Measurements from ENCODE around the gene PLIN3.
A peak's percentile ranks its signal among the peaks of the same experiment; 100 is the strongest.

PLIN3 gene

DNA sequence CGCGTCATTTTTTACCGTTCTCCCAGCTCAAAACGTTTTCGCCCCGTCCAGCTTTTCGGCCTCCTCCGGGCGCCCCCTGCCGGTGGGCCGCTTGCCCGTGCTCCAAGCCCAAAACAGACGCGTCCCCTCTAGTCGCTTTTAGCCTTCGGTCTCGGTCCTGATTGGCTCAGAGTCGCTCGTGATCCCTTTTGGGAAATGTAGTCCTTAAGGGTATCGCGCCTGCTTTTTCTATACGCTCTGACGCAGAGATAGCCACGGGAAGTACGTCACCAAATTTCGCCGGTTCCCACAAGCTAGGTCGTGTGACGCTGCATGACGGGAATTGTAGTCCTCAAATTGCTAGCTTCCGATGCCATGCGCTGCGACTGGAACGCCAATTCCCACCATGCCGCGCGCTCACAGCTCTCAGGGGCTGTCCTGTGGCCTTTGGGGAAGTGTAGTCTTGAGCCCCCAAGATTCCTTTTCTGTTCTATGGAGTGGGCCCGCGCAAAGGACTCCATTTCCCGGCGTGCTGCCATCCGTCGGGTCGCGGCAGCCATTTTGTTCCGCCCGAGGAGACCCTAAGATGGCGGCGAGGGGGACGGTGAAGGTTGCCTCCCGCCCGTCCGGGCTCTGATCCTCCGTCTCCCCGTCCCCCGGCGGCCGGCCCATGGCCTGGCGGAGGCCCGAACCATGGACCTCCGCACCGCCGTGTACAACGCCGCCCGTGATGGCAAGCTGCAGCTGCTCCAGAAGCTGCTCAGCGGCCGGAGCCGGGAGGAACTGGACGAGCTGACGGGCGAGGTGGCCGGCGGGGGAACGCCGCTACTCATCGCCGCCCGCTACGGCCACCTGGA, 76.1 kb downstream of the PLIN3 start, which contains the start of gene FEM1A (continued):
- TF ChIP-seq ZSCAN23 (tag by site-specific recombination; IDR thresholded peaks at IDR 0.05) (no peak), ZNF341 (tag by site-specific recombination; IDR thresholded peaks at IDR 0.05; ENCODE audit: low read depth) (no peak), ZXDB (tag by site-specific recombination; IDR thresholded peaks at IDR 0.05) (peak; percentile 100), HOXA7 (CRISPR knock-in tag; IDR thresholded peaks at IDR 0.05; ENCODE audit: borderline replicate concordance) (no peak), MEIS1 (CRISPR knock-in tag; IDR thresholded peaks at IDR 0.05; ENCODE audit: borderline replicate concordance) (no peak), ZBTB7A (tag by site-specific recombination; IDR thresholded peaks at IDR 0.05; ENCODE audit: low read depth) (peak; percentile 98), ZNF324 (tag by site-specific recombination; IDR thresholded peaks at IDR 0.05) (peak; percentile 80; the same call in 1 of the 2 replicates), YY2 (tag by site-specific recombination; IDR thresholded peaks at IDR 0.05) (peak; percentile 99), ZNF174 (tag by site-specific recombination; IDR thresholded peaks at IDR 0.05) (no peak), ZNF76 (tag by site-specific recombination; IDR thresholded peaks at IDR 0.05; ENCODE audit: borderline replicate concordance, low read depth) (peak; percentile 100), ZNF10 (tag by site-specific recombination; IDR thresholded peaks at IDR 0.05) (0 out of 2 replicates have a peak, but pooled peaks have one; percentile 56), OVOL3 (tag by site-specific recombination; IDR thresholded peaks at IDR 0.05) (0 out of 2 replicates have a peak, but pooled peaks have one; percentile 29), ZNF121 (tag by site-specific recombination; IDR thresholded peaks at IDR 0.05) (no peak), ZNF404 (tag by site-specific recombination; IDR thresholded peaks at IDR 0.05) (no peak)
- TF ChIP-seq, protein P1, sequence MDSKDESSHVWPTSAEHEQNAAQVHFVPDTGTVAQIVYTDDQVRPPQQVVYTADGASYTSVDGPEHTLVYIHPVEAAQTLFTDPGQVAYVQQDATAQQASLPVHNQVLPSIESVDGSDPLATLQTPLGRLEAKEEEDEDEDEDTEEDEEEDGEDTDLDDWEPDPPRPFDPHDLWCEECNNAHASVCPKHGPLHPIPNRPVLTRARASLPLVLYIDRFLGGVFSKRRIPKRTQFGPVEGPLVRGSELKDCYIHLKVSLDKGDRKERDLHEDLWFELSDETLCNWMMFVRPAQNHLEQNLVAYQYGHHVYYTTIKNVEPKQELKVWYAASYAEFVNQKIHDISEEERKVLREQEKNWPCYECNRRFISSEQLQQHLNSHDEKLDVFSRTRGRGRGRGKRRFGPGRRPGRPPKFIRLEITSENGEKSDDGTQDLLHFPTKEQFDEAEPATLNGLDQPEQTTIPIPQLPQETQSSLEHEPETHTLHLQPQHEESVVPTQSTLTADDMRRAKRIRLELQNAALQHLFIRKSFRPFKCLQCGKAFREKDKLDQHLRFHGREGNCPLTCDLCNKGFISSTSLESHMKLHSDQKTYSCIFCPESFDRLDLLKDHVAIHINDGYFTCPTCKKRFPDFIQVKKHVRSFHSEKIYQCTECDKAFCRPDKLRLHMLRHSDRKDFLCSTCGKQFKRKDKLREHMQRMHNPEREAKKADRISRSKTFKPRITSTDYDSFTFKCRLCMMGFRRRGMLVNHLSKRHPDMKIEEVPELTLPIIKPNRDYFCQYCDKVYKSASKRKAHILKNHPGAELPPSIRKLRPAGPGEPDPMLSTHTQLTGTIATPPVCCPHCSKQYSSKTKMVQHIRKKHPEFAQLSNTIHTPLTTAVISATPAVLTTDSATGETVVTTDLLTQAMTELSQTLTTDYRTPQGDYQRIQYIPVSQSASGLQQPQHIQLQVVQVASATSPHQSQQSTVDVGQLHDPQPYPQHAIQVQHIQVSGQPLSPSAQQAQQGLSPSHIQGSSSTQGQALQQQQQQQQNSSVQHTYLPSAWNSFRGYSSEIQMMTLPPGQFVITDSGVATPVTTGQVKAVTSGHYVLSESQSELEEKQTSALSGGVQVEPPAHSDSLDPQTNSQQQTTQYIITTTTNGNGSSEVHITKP (tag by site-specific recombination; IDR thresholded peaks at IDR 0.05) = peak; percentile 75
- TF ChIP-seq, protein P2, sequence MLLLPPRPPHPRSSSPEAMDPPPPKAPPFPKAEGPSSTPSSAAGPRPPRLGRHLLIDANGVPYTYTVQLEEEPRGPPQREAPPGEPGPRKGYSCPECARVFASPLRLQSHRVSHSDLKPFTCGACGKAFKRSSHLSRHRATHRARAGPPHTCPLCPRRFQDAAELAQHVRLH (tag by site-specific recombination; IDR thresholded peaks at IDR 0.05) = peak; percentile 96
- TF ChIP-seq, protein P3, sequence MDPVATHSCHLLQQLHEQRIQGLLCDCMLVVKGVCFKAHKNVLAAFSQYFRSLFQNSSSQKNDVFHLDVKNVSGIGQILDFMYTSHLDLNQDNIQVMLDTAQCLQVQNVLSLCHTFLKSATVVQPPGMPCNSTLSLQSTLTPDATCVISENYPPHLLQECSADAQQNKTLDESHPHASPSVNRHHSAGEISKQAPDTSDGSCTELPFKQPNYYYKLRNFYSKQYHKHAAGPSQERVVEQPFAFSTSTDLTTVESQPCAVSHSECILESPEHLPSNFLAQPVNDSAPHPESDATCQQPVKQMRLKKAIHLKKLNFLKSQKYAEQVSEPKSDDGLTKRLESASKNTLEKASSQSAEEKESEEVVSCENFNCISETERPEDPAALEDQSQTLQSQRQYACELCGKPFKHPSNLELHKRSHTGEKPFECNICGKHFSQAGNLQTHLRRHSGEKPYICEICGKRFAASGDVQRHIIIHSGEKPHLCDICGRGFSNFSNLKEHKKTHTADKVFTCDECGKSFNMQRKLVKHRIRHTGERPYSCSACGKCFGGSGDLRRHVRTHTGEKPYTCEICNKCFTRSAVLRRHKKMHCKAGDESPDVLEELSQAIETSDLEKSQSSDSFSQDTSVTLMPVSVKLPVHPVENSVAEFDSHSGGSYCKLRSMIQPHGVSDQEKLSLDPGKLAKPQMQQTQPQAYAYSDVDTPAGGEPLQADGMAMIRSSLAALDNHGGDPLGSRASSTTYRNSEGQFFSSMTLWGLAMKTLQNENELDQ (tag by site-specific recombination; IDR thresholded peaks at IDR 0.05; ENCODE audit: low read depth) = no peak
- TF ChIP-seq, protein P4, sequence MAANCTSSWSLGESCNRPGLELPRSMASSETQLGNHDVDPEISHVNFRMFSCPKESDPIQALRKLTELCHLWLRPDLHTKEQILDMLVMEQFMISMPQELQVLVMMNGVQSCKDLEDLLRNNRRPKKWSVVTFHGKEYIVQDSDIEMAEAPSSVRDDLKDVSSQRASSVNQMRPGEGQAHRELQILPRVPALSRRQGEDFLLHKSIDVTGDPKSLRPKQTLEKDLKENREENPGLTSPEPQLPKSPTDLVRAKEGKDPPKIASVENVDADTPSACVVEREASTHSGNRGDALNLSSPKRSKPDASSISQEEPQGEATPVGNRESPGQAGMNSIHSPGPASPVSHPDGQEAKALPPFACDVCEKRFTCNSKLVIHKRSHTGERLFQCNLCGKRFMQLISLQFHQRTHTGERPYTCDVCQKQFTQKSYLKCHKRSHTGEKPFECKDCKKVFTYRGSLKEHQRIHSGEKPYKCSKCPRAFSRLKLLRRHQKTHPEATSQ (tag by site-specific recombination; IDR thresholded peaks at IDR 0.05) = no peak
- TF ChIP-seq, protein P5, sequence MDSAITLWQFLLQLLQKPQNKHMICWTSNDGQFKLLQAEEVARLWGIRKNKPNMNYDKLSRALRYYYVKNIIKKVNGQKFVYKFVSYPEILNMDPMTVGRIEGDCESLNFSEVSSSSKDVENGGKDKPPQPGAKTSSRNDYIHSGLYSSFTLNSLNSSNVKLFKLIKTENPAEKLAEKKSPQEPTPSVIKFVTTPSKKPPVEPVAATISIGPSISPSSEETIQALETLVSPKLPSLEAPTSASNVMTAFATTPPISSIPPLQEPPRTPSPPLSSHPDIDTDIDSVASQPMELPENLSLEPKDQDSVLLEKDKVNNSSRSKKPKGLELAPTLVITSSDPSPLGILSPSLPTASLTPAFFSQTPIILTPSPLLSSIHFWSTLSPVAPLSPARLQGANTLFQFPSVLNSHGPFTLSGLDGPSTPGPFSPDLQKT (IDR thresholded peaks at IDR 0.05; ENCODE audit: borderline replicate concordance, low read depth, low read length) = no peak
- TF ChIP-seq, protein P6, sequence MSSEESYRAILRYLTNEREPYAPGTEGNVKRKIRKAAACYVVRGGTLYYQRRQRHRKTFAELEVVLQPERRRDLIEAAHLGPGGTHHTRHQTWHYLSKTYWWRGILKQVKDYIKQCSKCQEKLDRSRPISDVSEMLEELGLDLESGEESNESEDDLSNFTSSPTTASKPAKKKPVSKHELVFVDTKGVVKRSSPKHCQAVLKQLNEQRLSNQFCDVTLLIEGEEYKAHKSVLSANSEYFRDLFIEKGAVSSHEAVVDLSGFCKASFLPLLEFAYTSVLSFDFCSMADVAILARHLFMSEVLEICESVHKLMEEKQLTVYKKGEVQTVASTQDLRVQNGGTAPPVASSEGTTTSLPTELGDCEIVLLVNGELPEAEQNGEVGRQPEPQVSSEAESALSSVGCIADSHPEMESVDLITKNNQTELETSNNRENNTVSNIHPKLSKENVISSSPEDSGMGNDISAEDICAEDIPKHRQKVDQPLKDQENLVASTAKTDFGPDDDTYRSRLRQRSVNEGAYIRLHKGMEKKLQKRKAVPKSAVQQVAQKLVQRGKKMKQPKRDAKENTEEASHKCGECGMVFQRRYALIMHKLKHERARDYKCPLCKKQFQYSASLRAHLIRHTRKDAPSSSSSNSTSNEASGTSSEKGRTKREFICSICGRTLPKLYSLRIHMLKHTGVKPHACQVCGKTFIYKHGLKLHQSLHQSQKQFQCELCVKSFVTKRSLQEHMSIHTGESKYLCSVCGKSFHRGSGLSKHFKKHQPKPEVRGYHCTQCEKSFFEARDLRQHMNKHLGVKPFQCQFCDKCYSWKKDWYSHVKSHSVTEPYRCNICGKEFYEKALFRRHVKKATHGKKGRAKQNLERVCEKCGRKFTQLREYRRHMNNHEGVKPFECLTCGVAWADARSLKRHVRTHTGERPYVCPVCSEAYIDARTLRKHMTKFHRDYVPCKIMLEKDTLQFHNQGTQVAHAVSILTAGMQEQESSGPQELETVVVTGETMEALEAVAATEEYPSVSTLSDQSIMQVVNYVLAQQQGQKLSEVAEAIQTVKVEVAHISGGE (tag by site-specific recombination; conservative IDR thresholded peaks at IDR 0.05; ENCODE audit: low read depth) = peak; percentile 88
- TF ChIP-seq, protein P7, sequence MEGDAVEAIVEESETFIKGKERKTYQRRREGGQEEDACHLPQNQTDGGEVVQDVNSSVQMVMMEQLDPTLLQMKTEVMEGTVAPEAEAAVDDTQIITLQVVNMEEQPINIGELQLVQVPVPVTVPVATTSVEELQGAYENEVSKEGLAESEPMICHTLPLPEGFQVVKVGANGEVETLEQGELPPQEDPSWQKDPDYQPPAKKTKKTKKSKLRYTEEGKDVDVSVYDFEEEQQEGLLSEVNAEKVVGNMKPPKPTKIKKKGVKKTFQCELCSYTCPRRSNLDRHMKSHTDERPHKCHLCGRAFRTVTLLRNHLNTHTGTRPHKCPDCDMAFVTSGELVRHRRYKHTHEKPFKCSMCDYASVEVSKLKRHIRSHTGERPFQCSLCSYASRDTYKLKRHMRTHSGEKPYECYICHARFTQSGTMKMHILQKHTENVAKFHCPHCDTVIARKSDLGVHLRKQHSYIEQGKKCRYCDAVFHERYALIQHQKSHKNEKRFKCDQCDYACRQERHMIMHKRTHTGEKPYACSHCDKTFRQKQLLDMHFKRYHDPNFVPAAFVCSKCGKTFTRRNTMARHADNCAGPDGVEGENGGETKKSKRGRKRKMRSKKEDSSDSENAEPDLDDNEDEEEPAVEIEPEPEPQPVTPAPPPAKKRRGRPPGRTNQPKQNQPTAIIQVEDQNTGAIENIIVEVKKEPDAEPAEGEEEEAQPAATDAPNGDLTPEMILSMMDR (tag by site-specific recombination; IDR thresholded peaks at IDR 0.05) = peak; percentile 92
- TF ChIP-seq, protein P8, sequence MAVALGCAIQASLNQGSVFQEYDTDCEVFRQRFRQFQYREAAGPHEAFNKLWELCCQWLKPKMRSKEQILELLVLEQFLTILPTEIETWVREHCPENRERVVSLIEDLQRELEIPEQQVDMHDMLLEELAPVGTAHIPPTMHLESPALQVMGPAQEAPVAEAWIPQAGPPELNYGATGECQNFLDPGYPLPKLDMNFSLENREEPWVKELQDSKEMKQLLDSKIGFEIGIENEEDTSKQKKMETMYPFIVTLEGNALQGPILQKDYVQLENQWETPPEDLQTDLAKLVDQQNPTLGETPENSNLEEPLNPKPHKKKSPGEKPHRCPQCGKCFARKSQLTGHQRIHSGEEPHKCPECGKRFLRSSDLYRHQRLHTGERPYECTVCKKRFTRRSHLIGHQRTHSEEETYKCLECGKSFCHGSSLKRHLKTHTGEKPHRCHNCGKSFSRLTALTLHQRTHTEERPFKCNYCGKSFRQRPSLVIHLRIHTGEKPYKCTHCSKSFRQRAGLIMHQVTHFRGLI (tag by site-specific recombination; IDR thresholded peaks at IDR 0.05) = no peak; the same call in 1 of the 2 replicates
